ENCODE measurements around the gene SYNDIG1L. TPM values are rescaled to one million over a fixed set of nuclear protein-coding genes. Genes with fewer than 3 reads are reported as not detected.

The SYNDIG1L gene
- total RNA-seq, 1 experiment from 2014 or later: not detected

DNA sequence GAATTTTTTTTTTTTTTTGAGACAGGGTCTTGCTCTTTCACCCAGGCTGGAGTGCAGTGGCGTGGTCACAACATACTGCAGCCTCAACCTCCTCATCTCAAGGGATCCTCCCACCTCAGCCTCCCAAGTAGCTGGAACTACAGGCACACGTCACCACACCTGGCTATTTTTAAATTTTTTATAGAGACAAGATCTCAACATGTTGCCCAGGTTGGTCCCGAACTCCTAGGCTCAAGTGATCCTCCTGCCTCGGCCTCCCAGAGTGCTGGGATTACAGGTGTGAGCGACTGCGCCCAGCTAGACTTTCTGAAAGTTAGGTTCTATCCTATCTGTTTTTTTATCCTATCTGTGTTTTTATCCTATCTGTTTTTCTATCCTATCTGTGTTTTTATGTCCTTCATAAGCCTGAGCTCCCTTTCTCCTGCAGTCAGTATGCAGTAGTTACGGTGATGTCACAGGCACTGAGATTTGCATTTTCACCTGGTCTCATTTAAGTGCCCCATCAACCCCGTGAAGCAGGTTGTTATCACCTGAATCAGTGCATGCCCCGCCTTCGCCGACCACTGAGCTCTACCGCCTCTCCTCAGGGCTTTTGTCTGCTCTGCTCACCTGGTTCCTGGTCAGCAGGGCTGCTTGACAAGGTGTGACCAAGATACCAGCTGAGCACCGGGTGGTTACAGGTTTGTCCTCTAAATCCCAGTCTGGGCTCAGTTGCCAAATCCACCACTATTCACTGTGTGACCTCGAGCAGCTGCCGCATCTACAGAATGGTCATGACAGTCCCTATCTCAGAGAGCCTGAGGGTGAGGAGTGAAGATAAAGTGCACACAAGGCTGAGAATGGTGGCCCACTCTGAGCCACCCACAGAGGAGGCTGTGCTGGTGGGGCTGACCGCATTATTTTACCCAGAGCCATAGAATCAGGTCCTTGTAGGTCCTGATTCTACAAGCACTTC is 33.1 kb downstream of the SYNDIG1L start:
- Histone ChIP-seq H3K9me3 (ENCODE audit: control insufficient read depth in 1 of 2, insufficient read depth in 1 of 2, low read depth in 1 of 2, low read length in 2 of 2) (no peaks in the 10 kb centered on the region), H3K4me1 (ENCODE audit: control insufficient read depth in 1 of 2, insufficient read depth in 2 of 2, low read length in 2 of 2) (no peaks in the 10 kb centered on the region), H3K9ac (ENCODE audit: low read length) (no peak overlapping the region), H3K9me2 (ENCODE audit: insufficient read depth) (no peaks in the 10 kb centered on the region), H3K27ac (ENCODE audit: low read depth, low read length) (no peak overlapping the region), H3K4me3 (replicated peaks in 1 of 2; ENCODE audit: low read depth in 1 of 2, low read length in 2 of 2) (no peak overlapping the region), H4K20me1 (ENCODE audit: insufficient read depth) (no peaks in the 10 kb centered on the region), H3K27me3 (ENCODE audit: insufficient read depth, low read length) (peaks cover 4% of the 10 kb centered on the region; the same call in 1 of the 2 replicates), H3K36me3 (ENCODE audit: control insufficient read depth in 1 of 2, insufficient read depth in 2 of 2, low read length in 2 of 2) (no peaks in the 10 kb centered on the region), H3K4me2 (ENCODE audit: low read length) (no peak overlapping the region), H3K79me2 (ENCODE audit: insufficient read depth, low read length) (no peaks in the 10 kb centered on the region), H2AFZ (ENCODE audit: low read depth, low read length, poor library complexity, severe bottlenecking) (no peak overlapping the region)
- CTCF ChIA-PET: no interaction called here
- RAD21 ChIA-PET (ENCODE audit: low non-redundant PET in 1 of 2, low total read pairs in 2 of 2, uncharacterized antibody in 2 of 2, unreplicated experiment in 2 of 2): interaction anchor here in 1 of 2 experiments (0.7 kb wide), 1 partner anchor 27 kb away, joined by 4 read pairs; no protein-coding TSS in a partner anchor
- POLR2A ChIA-PET: interaction anchor here (0.7 kb wide), 1 partner anchor 530 kb away, joined by 3 read pairs; no protein-coding TSS in a partner anchor
- ATAC-seq: no peak
- no TSS peak for BruUV-seq (replicated peaks)
- TF ChIP-seq EGR1 (IDR thresholded peaks at IDR 0.05; ENCODE audit: low read depth) (no peak), YY1 (IDR thresholded peaks at IDR 0.05; ENCODE audit: extremely low read depth, insufficient replicate concordance, low read depth, low read length) (no peak), POLR2A (IDR thresholded peaks at IDR 0.05; ENCODE audit: borderline replicate concordance, extremely low read depth, insufficient read depth, insufficient read length) (no peak), SP1 (IDR thresholded peaks at IDR 0.05; ENCODE audit: low read depth) (no peak), ATF3 (IDR thresholded peaks at IDR 0.05) (no peak), EZH2 (IDR thresholded peaks at IDR 0.05) (no peak), TCF7L2 (IDR thresholded peaks at IDR 0.05; ENCODE audit: borderline replicate concordance, extremely low read depth, insufficient read depth, insufficient read length) (no peak), SRF (IDR thresholded peaks at IDR 0.05; ENCODE audit: low read depth) (no peak), SIN3A (IDR thresholded peaks at IDR 0.05; ENCODE audit: low read depth) (no peak), CTCF (IDR thresholded peaks at IDR 0.05 in 2 of 3, conservative IDR thresholded peaks at IDR 0.05 in 1 of 3; ENCODE audit: borderline replicate concordance in 1 of 3, insufficient read depth in 1 of 3, low read depth in 2 of 3, low read length in 2 of 3) (no peak), JUND (IDR thresholded peaks at IDR 0.05) (no peak), ZBTB33 (IDR thresholded peaks at IDR 0.05; ENCODE audit: extremely low read depth, insufficient replicate concordance, low read length) (no peak)
- TF ChIP-seq, protein P1, sequence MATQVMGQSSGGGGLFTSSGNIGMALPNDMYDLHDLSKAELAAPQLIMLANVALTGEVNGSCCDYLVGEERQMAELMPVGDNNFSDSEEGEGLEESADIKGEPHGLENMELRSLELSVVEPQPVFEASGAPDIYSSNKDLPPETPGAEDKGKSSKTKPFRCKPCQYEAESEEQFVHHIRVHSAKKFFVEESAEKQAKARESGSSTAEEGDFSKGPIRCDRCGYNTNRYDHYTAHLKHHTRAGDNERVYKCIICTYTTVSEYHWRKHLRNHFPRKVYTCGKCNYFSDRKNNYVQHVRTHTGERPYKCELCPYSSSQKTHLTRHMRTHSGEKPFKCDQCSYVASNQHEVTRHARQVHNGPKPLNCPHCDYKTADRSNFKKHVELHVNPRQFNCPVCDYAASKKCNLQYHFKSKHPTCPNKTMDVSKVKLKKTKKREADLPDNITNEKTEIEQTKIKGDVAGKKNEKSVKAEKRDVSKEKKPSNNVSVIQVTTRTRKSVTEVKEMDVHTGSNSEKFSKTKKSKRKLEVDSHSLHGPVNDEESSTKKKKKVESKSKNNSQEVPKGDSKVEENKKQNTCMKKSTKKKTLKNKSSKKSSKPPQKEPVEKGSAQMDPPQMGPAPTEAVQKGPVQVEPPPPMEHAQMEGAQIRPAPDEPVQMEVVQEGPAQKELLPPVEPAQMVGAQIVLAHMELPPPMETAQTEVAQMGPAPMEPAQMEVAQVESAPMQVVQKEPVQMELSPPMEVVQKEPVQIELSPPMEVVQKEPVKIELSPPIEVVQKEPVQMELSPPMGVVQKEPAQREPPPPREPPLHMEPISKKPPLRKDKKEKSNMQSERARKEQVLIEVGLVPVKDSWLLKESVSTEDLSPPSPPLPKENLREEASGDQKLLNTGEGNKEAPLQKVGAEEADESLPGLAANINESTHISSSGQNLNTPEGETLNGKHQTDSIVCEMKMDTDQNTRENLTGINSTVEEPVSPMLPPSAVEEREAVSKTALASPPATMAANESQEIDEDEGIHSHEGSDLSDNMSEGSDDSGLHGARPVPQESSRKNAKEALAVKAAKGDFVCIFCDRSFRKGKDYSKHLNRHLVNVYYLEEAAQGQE (IDR thresholded peaks at IDR 0.05; ENCODE audit: low read depth): no peak
- intact Hi-C loops (cut with micrococcal nuclease): no loop called here
- no peak for DNase-seq (ENCODE audit: low read depth, low spot score)
